Stomach smooth muscle (tissue), 2 donors: ENCODE measurements around the gene ANO8.

Experiments used
- H3K27ac ChIP-seq: one replicate; pipeline ENCODE4 v1.7.0; 2013; ENCODE audit warnings: mild to moderate bottlenecking, low read length, inconsistent platforms
- H3K27me3 ChIP-seq, 2 donors: one replicate each; pipeline ENCODE4 v1.7.0; 2013; ENCODE audit warnings: low read length in 2 of 2; ENCODE audit not compliant: insufficient read depth in 2 of 2, control insufficient read depth in 1 of 2
- H3K36me3 ChIP-seq, 2 donors: one replicate each; pipeline ENCODE4 v1.7.0; 2013; ENCODE audit warnings: low read length in 2 of 2; ENCODE audit not compliant: control insufficient read depth in 2 of 2, insufficient read depth in 2 of 2
- H3K4me1 ChIP-seq: one replicate; pipeline ENCODE4 v1.7.0; 2013; ENCODE audit warnings: low read length; ENCODE audit not compliant: control insufficient read depth, insufficient read depth
- H3K4me3 ChIP-seq, 2 donors: one replicate each; pipeline ENCODE4 v1.7.0; 2013; ENCODE audit warnings: low read length in 2 of 2
- H3K9ac ChIP-seq, 2 donors: one replicate each; pipeline ENCODE4 v1.7.0; 2013; ENCODE audit warnings: low read length in 2 of 2, mild to moderate bottlenecking in 1 of 2
- H3K9me3 ChIP-seq, 2 donors: one replicate each; pipeline ENCODE4 v1.7.0; 2013; ENCODE audit warnings: low read length in 2 of 2; ENCODE audit not compliant: control insufficient read depth in 2 of 2
- donor health status: healthy.
- donor health status: Pancreatic carcinoma.

Gene ANO8

DNA sequence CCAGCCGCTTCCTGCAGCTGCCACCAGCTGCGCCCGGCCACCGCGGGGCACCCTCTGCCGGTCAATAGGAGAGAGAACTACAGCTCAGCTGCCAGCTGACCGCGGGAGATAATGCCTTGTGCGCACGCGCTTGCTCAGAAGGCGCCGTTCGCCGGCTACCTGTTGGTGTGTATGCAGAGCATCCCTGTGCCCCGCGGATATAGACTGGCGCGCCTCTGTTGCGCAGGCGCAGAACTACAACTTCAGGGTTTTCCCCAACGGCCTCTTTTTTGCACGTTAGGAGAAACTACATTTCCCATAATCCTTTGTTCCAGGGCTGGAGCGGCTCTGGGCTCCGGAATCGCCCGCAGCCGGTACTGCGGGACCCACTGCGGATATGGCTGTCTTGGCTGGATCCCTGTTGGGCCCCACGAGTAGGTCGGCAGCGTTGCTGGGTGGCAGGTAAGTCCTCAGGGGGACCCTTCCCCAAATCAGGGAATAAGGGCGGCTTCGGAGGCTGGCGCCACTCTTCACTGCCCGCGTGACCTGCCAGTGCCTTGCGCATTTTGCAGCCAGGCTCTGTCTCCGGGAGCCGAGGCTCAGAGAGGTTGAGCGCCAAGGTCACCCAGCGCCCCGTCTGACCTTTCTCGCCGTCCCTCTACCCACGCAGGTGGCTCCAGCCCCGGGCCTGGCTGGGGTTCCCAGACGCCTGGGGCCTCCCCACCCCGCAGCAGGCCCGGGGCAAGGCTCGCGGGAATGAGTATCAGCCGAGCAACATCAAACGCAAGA is 29.0 kb downstream of the ANO8 start, which contains the start of gene MRPL34:
MRPL34 (plus strand) TSS at position 356 of the 768 bp plus-strand sequence; CDS start at position 377, 21 bp downstream.
- Histone ChIP-seq H3K27ac (peak within 1 kb of the TSS; percentile 90), H3K9ac (peak within 1 kb of the TSS; percentile 83 to 86), H3K36me3 (peaks cover 0 to 2% of the 10 kb centered on the region in 2 donors), H3K9me3 (no peaks in the 10 kb centered on the region), H3K4me3 (peak within 1 kb of the TSS; percentile 86 to 91), H3K27me3 (no peaks in the 10 kb centered on the region), H3K4me1 (peaks cover 62% of the 10 kb centered on the region)

DNA sequence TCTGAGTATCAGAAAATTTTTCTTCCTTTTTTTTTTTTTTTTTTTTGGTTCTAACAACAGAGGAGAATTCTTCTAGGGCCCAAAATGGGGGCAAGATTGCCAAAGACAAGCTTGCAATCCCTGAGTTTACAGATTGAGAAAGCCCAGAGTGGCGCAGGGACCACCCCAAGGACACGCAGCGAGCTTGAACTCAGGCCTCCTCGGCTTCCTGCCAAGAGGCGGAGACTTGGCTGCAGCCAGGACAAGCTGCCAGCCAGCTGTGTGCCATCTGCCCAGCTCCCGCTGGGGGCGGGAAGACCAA is 29.5 kb downstream of the ANO8 start:
- H3K4me3 ChIP-seq: peak overlapping the region; percentile 86 to 91
- H3K27ac ChIP-seq: peak overlapping the region; percentile 90
- peaks cover 57% of the 10 kb centered on the region for H3K4me1 ChIP-seq
- H3K9me3 ChIP-seq: no peaks in the 10 kb centered on the region
- peaks cover 0 to 3% of the 10 kb centered on the region in 2 donors for H3K36me3 ChIP-seq
- peak overlapping the region; percentile 44 to 47 for H3K9ac ChIP-seq
- H3K27me3 ChIP-seq: no peaks in the 10 kb centered on the region

DNA sequence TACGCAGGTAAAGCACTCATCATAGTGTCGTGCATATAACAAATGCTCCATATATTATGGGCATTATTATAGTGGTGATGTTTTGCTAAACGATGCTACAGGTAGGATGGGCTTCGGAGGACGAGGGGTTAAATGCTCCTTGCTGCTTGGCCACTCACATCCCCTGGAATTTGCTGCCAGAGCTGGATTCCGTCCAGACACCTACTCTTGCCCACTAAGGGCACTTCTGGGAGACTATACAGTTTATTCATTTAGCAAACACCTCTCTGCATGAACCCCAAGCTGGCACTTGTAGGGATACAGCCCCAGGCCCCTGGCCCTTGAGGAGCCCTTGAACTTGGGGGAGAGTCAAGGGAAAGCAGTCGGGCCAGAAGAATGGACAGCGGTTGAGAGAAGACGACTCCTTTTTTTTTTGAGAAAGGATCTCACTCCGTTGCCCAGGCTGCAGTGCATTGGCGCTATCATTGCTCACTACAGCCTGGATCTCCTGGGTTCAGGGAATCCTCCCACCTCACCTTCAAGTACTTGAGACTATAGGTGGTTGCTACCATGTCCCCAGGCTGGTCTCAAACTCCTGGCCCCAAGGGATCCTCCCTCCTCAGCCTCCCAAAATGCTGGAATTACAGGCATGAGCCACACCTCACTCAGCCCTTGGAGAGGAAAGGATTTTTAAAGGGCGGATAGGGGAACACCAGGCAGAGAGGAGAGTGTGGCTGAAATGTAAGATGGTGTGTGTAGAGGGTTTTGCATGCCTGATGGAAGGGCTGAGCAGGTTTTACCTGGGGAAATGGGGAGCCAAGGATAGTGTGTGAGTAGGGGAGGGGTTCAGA is 30.1 kb downstream of the ANO8 start:
- Histone ChIP-seq H3K36me3 (peaks cover 0 to 3% of the 10 kb centered on the region in 2 donors), H3K4me1 (peaks cover 51% of the 10 kb centered on the region), H3K4me3 (peak overlapping the region; percentile 23 to 91), H3K27me3 (no peaks in the 10 kb centered on the region), H3K27ac (peak overlapping the region; percentile 90), H3K9me3 (no peaks in the 10 kb centered on the region), H3K9ac (peak overlapping the region; percentile 44 to 73)

DNA sequence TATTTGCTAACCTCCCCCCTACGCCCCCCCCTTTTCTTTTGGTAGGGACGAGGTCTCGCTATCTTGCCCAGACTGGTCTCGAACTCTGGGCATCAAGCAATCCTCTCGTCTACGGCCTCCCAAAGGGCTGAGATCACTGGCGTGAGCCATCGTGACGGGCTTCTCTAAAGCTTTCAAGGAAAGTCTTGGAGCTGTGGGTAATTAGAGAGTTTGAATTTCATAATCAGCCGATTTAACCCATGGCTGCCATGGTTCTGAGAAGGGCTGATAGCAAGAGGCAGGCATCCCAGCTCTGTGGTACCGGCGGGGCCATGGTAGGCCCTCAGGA is 30.8 kb downstream of the ANO8 start:
- Histone ChIP-seq H3K9ac (peak overlapping the region; percentile 44 to 73), H3K27me3 (no peaks in the 10 kb centered on the region), H3K27ac (peak overlapping the region; percentile 90), H3K36me3 (peaks cover 0 to 3% of the 10 kb centered on the region in 2 donors), H3K4me3 (peak overlapping the region; percentile 23 to 82), H3K4me1 (peaks cover 48% of the 10 kb centered on the region), H3K9me3 (no peaks in the 10 kb centered on the region)

DNA sequence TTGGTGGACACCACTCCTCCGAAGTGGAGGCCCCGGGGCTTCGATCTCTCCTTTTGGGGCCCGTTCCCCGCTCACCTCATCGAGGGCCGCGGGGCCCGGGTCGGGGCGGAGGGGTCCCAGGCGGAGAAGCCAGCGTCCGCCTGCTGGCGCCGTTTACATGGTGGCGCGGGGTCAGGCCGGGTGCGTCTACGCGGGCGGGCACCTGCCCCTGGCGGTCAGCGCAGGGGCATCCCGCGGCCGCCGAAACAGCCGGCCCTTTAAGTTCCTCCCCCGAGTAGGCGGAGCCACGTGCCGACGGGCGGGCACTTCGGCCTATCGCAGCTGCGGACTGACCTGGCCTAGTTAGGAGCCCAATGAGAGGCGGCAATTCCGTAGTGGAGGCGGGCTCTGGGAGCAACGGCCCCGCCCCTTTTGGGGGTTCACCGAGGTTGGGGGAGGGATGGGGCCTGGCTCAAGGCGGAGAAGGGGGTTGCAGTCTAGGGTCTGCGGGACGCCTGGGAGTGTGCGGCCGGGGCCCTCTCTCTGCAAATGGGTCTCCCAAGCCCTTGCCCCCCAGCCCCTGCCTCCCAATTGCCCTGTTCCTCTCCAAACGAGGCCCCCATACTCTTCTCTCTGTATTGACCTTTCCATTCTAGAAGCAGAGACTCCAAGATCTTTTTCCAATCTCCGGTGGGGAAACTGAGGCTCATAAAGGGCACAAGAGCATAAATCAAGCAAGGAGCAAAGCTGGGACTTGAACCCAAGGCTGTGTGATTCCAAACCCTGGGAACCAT is 31.3 kb downstream of the ANO8 start, which contains the start of gene ABHD8:
ABHD8 (minus strand) TSS at position 259 of the 773 bp plus-strand sequence. CDS start 1,809 bp downstream, outside the sequence.
- Histone ChIP-seq H3K27me3 (no peaks in the 10 kb centered on the region), H3K4me1 (peaks cover 48% of the 10 kb centered on the region), H3K27ac (peak within 1 kb of the TSS; percentile 90), H3K9me3 (no peaks in the 10 kb centered on the region), H3K36me3 (peaks cover 1 to 5% of the 10 kb centered on the region in 2 donors), H3K9ac (peak within 1 kb of the TSS; percentile 73 to 81), H3K4me3 (peak within 1 kb of the TSS; percentile 75 to 82)

DNA sequence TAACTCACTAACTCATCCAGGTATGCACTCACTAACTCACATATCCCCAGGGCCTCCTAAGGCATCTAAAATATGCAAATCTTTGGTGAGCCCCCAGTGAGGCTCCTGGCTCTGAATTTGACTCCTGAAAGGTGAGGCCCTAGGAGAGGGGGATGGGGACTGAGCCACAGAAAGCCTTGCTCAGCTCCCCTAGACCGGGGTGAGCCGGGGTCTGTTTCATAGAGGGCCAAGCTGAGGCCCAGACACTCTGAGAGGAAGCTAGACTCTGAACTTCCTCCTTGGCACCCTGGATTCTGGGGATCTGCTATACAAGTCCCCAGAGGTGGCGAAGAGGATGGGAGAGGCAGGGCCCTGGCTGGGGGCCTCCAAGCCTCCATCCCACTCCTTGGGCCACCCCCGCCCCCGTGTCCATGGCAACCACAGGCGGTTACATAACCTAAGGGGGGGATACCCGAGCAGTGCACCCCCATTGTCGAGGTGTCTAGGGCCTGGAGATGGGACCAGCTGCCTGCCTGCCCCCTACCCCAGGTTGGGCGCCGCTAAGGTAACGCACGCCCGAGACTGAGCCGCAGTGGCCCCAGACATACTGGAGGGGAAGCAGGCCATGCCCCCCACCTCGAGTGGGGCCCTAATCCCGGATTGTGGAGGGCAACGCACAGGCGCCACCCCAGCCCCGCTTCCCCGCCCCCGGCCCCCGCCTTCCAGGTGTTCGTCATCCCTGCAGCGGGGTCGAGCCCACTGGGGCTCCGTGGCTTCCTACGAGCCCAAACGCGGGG is 32.1 kb downstream of the ANO8 start:
- Histone ChIP-seq H3K4me3 (peak overlapping the region; percentile 75 to 82), H3K27ac (peak overlapping the region; percentile 90), H3K36me3 (peaks cover 3 to 9% of the 10 kb centered on the region in 2 donors), H3K9ac (peak overlapping the region; percentile 68 to 81), H3K27me3 (no peaks in the 10 kb centered on the region), H3K9me3 (no peaks in the 10 kb centered on the region), H3K4me1 (peaks cover 46% of the 10 kb centered on the region)

DNA sequence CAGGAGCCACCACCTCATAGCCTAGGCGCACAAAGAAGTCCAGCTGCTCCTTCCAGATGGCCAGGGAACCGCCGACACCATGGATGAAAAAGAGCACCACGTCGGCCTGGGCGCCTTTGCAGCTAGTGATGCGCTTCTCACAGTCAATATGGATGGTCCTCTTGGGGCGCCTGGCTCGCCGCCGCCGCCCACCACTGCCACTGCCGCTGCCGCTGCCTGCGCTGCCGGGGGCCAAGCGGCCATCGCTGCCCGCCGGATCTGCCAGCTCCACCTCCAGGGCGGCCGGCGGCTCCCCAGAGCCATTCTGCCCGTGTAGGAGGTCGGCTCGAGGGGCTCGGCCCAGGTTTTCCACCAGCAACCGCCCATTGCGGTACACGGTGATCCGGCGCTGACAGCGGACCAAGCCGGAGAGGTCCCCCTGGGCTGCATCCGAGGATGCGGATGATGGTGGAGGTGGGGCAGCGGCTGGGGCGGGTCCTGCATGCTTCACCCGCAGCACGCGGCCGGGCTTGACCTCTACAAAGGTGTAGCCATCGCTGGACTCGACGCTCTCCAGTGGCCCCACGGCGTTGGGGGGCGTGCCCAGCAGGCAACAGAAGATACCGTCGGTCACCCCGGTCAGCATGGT is 33.5 kb downstream of the ANO8 start:
- Histone ChIP-seq H3K4me1 (peaks cover 38% of the 10 kb centered on the region), H3K27ac (no peak overlapping the region), H3K9ac (no peak overlapping the region), H3K9me3 (no peaks in the 10 kb centered on the region), H3K27me3 (no peaks in the 10 kb centered on the region), H3K36me3 (peaks cover 3 to 9% of the 10 kb centered on the region in 2 donors), H3K4me3 (no peak overlapping the region)

DNA sequence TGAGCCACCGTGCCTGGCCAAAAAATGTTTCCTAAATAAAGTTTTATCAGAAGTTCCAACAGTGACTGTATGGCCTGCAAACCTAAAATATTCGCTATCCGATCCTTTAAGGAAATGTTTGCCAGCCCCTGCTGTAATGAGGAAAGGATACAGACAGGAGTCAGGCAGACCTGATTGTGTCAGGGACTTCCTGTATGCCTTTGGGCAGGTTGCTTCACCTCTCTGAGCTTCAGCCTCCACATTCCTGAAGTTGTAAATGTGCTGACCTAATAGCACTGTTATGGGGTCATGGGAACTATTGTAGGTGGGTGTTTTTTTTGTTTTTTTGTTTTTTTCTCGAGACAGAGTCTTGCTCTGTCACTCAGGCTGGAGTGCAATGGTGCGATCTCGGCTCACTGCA is 37.7 kb downstream of the ANO8 start:
- no peak overlapping the region for H3K9ac ChIP-seq
- no peaks in the 10 kb centered on the region for H3K9me3 ChIP-seq
- no peak overlapping the region for H3K4me3 ChIP-seq
- peaks cover 13% of the 10 kb centered on the region for H3K4me1 ChIP-seq
- peaks cover 3 to 13% of the 10 kb centered on the region in 2 donors for H3K36me3 ChIP-seq
- H3K27ac ChIP-seq: no peak overlapping the region
- H3K27me3 ChIP-seq: no peaks in the 10 kb centered on the region

DNA sequence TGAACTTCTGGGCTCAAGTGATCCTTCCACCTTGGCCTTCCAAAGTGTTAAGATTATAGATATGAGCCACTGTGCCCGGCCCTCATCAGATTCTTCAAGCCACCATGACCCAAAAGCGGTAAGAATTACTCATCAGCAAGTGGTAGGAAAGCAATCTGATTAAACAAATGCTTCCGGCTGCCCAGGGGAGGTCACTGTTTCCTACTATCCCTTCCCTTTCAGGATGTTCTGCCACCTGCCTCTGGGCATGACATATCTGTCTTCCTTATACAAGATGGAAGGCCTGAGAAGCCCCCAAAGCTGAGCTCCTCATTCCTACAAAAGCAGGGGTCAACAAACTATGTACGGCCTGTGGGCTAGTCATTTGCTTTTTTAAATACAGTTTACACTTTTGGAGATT is 38.4 kb downstream of the ANO8 start:
- Histone ChIP-seq H3K27me3 (no peaks in the 10 kb centered on the region), H3K36me3 (peaks cover 3 to 13% of the 10 kb centered on the region in 2 donors), H3K4me1 (peaks cover 9% of the 10 kb centered on the region), H3K4me3 (no peak overlapping the region), H3K27ac (no peak overlapping the region), H3K9me3 (no peaks in the 10 kb centered on the region), H3K9ac (no peak overlapping the region)
